Ovary (tissue), 3 donors: Measurements from ENCODE around the gene OR2H2.

ENCODE experiments used
- EP300 ChIP-seq: sonication (generic); formaldehyde crosslinking; IDR thresholded peaks from one replicate; pipeline ENCODE4 v1.6.1; 2017; ENCODE audit warnings: antibody characterized with exemption
- POLR2A ChIP-seq: fragments of 450-650 bp; IDR thresholded peaks from one replicate; pipeline ENCODE4 v1.6.1; 2017; ENCODE audit warnings: antibody characterized with exemption, mild to moderate bottlenecking, moderate library complexity
- TF ChIP-seq, protein P1 (sequence below), 3 donors: fragments of 450-650 bp in 2 of 3; fragments of 200-600 bp in 1 of 3; IDR thresholded peaks; one replicate each; pipeline versions ENCODE4 v1.5.1 to v1.8.0; 2016 to 2022; ENCODE audit warnings: antibody characterized with exemption in 3 of 3, mild to moderate bottlenecking in 1 of 3
- donor health status: DM: no; HTN: no; CAD: no.

DNA sequence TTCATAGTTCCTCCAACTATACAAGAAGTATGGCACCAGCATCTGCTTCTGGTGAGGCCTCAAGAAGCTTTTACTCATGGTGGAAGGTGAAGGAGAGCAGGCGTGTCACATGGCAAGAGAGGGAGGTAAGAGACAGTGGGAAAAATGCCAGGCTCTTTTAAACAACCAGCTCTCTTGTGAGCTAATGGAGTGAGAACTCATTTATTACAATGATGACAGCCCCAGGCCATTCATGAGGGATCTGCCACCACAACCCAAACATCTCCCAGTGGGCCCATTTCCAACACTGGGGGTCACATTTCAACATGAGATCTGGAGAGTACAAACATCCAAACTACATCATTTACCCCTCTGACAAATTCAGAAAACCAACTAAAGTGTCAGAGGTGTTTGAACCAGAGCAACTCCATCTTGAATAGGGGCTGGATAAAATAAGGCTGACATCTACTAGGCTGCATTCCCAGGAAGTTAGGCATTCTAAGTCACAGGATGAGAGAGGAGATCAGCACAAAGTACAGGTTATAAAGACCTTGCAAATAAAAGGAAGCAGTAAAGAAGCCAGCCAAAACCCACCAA is 23.2 kb upstream of the OR2H2 start:
- TF ChIP-seq EP300, result no peak
- TF ChIP-seq, protein P1, sequence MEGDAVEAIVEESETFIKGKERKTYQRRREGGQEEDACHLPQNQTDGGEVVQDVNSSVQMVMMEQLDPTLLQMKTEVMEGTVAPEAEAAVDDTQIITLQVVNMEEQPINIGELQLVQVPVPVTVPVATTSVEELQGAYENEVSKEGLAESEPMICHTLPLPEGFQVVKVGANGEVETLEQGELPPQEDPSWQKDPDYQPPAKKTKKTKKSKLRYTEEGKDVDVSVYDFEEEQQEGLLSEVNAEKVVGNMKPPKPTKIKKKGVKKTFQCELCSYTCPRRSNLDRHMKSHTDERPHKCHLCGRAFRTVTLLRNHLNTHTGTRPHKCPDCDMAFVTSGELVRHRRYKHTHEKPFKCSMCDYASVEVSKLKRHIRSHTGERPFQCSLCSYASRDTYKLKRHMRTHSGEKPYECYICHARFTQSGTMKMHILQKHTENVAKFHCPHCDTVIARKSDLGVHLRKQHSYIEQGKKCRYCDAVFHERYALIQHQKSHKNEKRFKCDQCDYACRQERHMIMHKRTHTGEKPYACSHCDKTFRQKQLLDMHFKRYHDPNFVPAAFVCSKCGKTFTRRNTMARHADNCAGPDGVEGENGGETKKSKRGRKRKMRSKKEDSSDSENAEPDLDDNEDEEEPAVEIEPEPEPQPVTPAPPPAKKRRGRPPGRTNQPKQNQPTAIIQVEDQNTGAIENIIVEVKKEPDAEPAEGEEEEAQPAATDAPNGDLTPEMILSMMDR (IDR thresholded peaks at IDR 0.05), result no peak
- TF ChIP-seq POLR2A, result no peak
